HG03025 (cell line): ENCODE data around the gene RASGRF2.

ENCODE experiments used
- ATAC-seq: cut with Tn5 transposase; IDR thresholded peaks from one replicate; pipeline ENCODE4 v1.9.1; 2021; ENCODE audit warnings: mild to moderate bottlenecking, moderate library complexity; ENCODE audit not compliant: unreplicated experiment, low FRiP score

Gene RASGRF2

DNA sequence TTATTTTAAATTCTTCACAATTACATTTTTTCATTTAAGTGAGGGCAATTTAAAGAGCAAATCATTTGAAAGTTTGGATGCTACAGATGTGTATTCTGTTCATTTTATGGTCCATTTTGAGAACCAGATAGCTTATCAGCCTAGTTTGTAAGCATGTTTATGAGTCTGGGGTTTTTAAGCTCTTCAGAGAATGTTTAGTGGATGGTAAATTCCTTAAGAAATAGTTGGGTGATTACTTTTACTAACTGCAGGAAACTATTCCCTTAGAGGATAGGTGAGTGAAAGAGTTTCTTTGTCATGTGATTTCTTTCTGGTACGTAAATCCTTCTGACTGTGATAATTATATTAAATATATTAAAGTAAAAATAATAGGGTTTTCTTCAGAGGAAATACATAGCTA, 17.6 kb downstream of the RASGRF2 start:
- no peak for ATAC-seq

DNA sequence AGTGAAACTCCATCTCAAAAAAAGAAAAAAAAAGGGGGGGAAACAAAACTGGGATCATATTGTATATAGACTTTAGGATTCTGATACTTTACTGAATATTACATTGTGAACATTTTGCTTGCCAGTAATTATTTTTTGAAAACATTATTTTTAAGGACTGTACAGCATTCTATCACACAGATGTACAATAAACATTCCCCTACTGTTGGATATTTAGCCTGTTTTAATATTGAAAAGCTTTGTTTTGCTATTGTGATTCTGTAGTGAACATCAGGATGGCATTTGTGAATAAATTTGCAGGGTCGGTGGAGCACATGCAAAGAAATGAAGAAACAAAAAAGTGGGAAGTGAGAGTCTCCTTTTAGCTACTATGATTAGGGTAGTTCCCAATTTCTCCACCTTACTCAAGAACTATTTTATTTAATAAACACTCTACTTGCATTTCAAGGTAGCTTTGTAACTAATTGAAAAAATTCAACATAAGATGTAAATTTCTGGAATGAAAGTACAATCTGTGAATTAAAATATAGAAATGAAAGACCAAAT, 18.7 kb downstream of the RASGRF2 start:
- no peak for ATAC-seq

DNA sequence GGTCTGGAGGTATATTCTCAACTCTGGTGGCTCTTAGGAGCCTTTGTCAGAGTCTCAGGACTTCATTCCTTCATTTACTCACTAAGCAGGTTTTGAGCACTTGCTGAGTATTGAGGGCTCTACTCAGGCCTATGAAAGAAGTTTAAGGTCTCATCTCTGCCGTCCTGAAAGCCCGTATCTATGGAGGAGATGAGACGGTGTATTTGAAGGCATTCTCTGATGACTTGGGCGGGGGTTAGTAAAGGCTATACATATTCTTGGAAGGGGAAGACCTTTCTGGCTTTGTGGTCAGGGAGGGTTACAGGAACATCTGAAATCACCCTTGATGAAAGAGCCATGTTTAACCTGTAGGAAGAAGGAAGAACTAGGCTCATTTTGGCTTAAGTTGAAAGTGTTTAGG, 21.9 kb downstream of the RASGRF2 start:
- no peak for ATAC-seq

DNA sequence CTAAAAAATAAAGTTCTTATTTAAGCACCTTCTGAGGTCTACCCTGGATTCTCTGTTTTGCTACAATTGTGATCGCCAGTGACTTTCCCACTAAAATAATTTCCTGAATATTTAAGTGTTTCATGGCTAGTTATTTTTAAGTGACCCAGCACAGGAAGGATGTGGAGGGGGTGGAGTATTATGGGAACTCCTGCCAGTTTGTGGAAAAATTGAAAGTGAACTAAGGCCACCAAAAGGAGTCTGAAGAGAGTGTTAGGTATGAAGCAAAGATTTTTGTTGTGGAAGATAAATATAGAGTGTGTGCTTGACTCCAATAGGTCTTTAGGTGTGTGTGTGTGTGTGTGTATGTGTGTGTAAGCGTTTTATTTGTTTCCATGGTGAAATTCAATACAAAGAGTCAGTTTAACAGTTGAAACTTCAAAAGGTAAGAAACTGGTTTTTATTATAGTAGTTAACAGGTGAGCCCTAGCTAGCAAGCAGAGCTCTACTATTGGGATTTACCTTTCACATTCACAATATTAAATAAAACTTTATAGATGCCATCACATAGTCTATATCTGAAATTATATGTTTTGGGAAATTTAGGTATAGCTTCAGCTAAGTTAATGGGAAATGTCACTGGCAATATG, 25.6 kb downstream of the RASGRF2 start:
- ATAC-seq = no peak

DNA sequence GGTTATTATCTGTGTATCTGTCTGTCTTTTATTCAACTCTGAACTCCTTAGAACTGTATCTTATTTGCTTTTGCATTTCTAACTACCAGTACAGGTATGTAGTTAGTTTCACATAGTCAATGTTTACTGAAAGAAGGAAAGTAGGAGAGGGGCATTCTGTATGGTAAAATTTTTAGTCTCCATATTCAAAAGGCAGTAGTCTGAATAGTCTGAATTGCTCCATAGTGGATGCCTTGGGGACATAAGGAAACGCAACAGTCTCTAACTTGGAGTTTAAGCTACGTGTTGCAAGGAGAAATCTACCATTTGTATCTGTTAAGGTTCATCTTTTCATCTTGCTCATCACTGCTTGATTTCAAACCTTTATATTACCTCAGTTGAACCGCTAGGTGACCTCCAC, 26.2 kb downstream of the RASGRF2 start:
- ATAC-seq = no peak

DNA sequence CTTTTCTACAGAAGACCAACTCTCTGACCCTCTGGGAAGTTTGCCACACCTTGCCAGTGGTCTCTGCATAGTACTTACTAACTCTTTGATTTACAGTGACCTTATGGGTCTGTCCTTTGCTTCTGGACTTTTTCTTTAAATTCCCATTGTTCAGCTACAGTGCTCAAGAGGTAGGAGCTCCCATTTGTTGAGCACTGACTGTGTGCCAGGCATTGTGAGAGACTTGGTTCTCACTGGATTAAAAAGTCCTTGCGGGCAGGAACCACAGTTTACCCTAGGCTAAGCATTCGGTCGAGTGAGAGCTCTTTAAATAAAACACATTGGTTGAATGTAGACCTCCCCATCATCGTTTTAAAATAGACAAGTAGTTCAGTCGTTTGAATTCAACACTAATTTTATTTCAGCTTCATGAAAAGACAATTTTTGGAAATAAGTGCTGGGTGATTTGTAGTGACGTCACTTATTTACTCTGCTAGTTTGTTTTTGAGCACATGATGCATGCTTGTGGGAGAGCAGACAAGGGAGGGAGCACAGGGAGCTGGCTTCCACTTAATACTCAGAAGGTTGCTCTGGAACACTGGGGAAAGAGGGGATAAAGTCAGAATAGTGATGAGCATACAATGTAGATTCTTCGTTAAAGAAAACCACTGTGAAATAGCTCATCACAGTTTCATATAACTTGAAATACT, 27.1 kb downstream of the RASGRF2 start:
- ATAC-seq = no peak

DNA sequence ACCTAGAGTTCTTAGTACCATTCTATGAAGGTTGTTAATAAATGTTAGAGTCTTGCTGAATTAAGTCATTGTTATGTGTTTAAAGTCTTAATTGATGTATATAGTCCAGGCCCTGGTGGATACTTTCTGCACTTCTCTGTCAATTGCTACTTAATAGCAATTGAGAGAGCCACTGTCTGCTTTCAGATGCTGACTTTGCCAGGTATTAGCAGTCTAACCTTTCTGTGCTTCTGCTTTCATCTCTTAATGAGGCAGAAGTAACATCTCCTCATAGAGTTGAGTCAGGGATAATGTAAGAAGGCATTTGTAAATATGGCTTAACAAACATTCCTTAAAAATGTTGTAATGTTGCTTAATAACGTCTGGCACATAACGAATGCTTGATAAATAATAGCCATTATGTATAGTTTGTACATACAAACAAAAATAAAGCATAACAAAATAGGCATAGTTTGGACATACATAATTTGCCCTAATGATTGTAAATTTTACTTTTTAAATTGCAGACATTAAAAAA, 28.3 kb downstream of the RASGRF2 start:
- no peak for ATAC-seq

DNA sequence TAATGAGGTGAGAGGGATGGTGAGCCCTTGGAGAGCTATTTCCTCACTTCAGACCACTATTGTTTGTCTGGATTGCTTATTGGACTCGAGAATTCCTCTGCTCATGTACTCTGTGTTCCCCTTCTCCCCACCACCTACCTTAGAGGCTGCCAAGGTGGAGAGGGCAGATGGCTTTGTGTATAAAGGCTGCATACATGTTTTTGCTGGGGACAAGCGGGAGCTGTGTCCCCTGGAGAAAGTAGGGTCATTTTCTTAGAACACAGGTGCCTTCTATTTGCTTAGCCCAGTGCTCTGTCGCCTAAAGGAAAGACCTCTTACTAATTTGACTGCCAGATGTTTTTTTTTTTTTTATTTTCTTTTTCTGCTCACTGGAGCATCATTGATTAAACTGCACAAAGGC, 29.7 kb downstream of the RASGRF2 start:
- no peak for ATAC-seq

DNA sequence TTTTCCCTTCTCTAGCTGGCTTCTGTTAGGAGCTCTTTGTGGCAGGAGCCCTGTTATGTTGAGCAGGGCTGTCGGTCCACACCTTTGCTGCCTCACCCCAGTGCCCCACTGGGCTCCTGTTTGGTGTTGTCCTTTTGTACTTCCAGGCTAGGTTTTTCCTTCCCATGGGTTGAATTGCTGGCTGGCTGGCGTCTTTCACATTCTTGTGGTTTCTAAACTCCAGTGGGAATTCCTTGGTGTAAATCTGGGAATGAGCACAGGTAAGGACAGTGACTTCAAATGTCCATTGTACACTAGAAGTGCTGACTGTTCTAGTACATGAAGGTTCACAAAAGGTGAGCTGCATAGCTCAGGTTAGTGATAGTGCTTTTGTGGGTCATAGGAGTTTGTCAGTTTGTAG, 30.4 kb downstream of the RASGRF2 start:
- no peak for ATAC-seq

DNA sequence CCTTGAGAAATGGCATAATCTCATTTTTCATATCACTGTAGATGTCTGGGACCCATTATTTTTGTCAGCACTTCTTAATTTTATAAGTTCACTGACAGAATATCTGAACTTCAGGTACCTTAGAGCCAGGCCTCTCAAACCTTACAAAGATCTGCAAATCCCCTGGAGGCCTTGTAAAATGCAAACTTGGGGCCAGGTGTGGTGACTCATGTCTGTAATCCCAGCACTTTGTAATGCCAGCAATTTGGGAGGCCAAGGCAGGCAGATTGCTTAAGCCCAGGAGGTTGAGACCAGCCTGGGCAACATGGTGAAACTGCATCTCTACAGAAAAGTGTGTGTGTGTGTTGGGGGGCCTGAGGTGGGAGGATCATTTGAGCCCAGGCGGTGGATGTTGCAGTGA, 30.8 kb downstream of the RASGRF2 start:
- no peak for ATAC-seq

DNA sequence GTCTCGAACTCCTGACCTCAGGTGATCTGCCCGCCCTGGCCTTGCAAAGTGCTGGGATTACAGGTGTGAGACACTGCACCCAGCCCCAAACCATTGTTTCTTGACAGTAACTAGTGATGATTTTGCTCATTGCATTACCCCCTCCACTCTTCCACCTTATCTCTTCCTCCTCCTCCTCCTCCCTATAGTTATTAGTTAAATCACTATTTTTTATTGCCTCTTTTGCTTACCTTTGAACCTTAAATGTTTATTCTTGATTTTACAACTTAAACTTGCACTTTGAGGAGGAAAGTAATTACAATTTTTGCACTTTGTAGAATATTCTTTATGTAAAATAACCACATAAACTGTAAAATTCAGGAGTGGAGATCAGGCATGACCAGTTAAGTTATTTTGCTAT, 35.7 kb downstream of the RASGRF2 start:
- no peak for ATAC-seq

DNA sequence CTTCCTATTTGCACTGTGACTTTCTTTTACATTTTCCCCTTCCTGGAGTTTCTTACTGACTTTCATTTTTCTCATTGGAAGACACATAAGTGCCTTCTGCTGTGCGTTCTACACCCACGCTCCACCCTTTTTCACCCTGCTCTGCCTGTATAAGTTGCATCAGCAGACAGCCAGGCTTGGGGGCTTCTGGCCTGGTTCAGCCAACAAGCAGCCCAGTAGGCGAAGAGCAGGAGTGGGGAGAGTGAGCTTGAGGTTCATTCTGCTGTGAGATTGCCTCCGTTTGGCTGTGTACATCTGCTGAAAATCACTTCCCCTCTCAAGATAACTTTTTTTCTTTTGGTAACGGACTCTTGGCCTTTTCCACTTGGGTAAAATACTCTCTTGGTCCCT, 38.4 kb downstream of the RASGRF2 start:
- no peak for ATAC-seq

DNA sequence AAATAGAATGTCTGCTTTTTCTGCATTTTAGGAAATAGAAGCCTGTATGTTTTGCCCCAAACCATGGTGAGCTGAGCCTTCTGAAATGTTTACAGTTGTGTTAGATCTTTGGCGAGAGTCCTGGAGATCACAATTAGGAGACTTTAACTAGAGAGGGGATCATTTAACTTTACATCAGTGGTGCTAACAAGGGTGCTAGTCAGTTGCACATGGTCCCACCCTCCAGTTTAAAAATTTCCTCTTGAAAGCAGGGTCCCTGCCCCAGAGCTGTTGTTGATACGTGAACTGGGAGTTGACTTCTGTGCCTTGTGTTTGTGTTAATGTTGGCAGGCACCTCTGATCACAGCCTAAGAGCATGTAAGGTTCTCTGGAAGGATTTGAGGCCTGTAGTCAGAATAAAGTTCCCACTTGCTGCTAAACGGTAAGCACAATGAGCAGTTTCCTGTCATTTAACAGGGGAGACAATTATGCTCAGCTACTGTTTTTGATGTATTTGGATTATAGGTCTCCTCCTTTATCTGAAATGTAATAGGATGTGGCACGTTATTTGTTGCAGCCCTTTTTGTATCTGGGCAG, 43.7 kb downstream of the RASGRF2 start:
- no peak for ATAC-seq

DNA sequence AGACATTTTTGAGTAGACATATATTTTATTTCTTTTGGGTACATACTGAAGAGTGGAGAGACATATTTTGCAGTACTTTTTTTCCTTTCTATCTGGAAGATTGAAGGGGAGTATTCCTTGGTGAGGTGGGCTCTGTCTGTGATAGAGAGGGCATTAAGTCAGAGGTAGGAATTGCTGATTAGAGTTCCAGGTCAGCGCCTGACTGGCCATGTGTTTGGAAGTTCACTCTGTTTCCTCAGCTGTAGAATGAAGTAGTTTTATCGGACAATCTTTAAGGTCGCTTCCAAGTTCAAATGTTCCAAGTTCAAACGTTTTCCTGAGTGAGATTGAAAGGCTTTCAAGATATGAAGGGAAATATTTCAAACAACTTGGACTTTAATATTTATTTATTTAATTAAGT, 45.5 kb downstream of the RASGRF2 start:
- no peak for ATAC-seq

DNA sequence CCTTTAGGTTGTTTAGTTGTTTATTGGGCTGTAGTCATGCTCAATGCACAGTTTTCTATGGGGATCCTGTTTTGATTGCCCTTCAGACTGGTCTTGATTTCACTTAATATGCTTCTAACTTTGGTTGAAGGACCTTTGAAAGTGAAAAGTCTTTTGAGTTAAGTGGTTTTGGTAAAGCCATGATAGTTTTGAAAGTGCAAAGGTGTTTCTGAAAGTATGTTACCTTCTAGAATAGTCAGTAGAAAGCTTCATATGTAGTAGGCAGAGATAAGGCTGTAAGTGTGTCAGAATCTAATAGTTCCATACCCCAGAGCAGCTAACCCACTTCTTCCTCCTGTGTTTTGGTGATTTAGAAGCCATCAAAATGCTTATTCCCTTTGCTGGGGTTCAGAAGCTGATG, 46.1 kb downstream of the RASGRF2 start:
- ATAC-seq = no peak

DNA sequence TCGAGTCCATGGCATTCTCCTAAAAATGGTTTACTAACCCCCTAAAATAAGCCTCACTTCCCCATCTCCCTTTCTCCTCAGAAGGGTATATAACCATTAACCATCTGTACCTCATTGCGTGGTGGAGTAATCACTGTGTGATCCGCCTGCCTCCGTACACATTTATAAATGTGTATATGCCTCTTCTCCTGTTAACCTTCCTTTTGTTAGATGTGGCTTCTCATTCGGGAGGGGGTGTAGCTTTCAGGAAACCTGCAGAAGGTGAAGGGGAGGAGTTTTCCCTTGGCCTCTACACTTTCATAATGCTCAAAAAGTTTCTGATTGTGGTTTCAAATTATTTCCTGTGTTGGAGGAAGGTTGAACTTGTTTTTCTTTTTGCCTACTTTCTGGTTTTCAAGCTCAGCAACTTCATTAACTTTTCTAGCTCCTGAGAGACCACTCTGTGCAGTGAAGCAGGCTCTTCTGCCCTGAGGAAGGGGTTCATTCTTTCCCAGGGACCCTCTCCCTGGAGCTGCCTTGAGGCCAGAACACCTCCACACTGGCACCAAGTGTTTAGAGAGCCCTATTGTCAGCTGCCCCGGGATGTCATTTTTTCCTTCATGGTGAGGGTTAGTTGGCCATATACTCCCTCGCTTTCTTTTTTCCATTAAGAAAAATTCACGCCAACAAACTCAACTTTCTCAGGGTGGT, 46.9 kb downstream of the RASGRF2 start:
- no peak for ATAC-seq

DNA sequence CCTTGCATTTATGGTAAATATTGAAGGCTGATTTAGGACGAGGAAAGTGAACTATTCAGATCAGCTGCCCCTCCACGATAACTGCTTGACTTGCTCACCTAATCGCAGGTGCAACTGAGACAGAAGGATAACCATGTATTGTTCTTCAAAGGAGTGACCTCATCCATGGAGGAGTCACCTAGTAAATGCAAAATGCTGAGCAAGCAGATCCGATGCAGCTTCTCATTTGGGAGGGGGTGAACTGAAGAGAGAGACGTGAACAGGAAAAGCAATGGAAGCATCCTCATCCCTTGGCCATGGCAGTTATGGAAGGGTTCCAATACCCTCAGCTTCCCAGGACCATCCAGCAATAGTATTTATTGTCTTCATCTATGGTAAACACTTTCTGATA, 47.5 kb downstream of the RASGRF2 start:
- ATAC-seq = no peak

DNA sequence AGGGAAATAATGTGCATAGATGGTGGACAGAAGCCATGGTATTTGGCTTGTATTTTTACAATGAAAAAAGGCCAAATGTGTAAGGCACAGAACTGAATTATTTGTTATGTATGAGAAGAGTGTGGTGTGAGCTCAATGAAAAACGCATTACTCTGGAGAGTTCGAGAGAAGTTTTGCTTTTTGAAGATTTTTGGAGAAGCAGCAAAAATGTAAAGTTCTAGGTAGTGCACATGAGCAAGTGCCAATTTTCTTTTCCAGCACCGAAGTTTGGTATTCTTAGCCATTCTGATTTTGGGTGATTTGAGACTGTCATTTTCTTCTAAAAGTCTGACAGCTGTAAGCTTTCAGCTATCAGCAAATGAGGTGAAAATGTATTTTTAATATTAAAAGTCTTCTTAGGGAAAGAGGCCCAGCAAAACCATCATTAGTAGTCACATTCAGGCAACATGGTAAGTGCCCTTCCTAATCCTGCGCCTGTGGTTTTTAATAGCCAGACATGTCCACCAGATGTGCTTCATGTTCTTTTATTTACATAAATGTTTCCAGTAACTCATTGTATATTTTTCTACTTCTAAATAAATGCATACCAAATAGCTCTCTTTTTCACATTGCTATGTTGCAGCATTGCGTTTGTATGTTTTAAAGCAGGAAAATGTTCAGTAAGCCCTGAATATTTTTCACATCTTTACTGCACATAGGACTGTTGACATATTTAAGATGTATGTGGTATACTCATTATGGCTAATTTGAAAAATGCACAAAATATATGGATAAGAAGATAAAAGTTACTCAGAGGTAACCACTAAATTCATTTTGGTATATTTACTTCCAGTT, 50.4 kb downstream of the RASGRF2 start:
- no peak for ATAC-seq

DNA sequence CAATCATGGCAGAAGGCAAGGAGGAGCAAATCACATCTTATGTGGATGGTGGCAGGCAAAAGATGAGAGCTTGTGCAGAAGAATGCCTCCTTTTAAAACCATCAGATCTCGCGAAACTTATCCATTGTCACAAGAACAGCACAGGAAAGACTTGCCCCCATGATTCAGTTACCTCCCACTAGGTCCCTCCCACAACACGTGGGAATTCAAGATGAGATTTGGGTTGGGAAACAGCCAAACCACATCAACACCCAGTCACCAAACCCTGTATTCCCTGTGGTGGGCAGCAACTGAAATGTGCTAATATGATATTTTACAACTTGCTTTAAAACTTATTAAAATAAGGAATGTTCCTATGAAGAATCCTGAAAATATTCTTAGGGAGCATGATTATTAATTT, 54.2 kb downstream of the RASGRF2 start:
- no peak for ATAC-seq

DNA sequence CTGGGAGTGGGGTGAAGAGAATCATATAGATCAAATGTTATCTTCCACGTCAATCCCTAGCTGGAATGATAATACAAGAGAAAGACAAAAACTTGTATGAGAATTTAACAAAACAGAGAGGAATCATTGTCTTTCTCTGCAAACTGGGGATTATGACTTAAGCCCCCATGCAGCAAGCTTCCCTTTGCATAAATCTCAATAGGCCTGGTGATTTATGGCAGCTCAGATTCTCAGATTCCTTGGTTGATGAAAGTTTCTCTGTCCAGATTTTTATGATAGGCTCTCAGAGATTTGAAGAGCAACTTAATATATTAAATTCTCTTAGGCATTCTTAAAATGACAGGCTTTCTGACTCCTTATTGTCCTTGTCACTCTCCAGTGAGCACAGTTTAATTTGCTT, 56.0 kb downstream of the RASGRF2 start:
- ATAC-seq = no peak
